OCI-LY1 (cell line): ENCODE results near the gene ETF1.

Experiments used
- H2AFZ ChIP-seq: fragments of 200-600 bp; sonication (generic), shearing (Covaris generic); 2 replicates; pipeline ENCODE4 v1.6.0; 2014; ENCODE audit warnings: antibody characterized with exemption, mild to moderate bottlenecking, low read length
- H3F3A ChIP-seq: fragments of 200-600 bp; sonication (generic), shearing (Covaris generic); 2 replicates; pipeline ENCODE4 v1.6.0; 2014; ENCODE audit warnings: mild to moderate bottlenecking, antibody characterized with exemption, low read length, moderate library complexity; ENCODE audit not compliant: insufficient read depth
- H3K27ac ChIP-seq: fragments of 200-600 bp; sonication (generic); 2 replicates; pipeline ENCODE4 v1.5.1; 2014; ENCODE audit warnings: low read length, mixed run types, mild to moderate bottlenecking, low read depth; ENCODE audit not compliant: poor library complexity, severe bottlenecking
- H3K27me3 ChIP-seq: fragments of 200-600 bp; sonication (generic); 2 replicates; pipeline ENCODE4 v1.6.0; 2014; ENCODE audit warnings: antibody characterized with exemption, mild to moderate bottlenecking, low read length, moderate library complexity; ENCODE audit not compliant: insufficient read depth
- H3K36me3 ChIP-seq: fragments of 200-600 bp; sonication (generic); 2 replicates; pipeline ENCODE4 v1.6.1; 2014; ENCODE audit warnings: mild to moderate bottlenecking, antibody characterized with exemption, low read length, moderate library complexity, mixed read lengths; ENCODE audit not compliant: insufficient read depth
- H3K4me1 ChIP-seq: fragments of 200-600 bp; sonication (generic); 2 replicates; pipeline ENCODE4 v1.5.1; 2014; ENCODE audit warnings: mild to moderate bottlenecking, low read length, moderate library complexity; ENCODE audit not compliant: insufficient read depth, severe bottlenecking
- H3K4me2 ChIP-seq: fragments of 200-600 bp; sonication (generic), shearing (Covaris generic); 2 replicates; pipeline ENCODE4 v1.6.1; 2014; ENCODE audit warnings: low read length
- H3K4me3 ChIP-seq: fragments of 200-600 bp; sonication (generic); 2 replicates; pipeline ENCODE4 v1.5.1; 2014; ENCODE audit warnings: low read length, low read depth, mild to moderate bottlenecking, mixed read lengths; ENCODE audit not compliant: poor library complexity, severe bottlenecking
- H3K79me2 ChIP-seq: fragments of 200-600 bp; shearing (Covaris generic); 2 replicates; pipeline ENCODE4 v1.6.1; 2016; ENCODE audit warnings: mixed run types, low read length, mixed read lengths; ENCODE audit not compliant: insufficient read depth
- H3K9ac ChIP-seq: fragments of 200-600 bp; sonication (generic), shearing (Covaris generic); 2 replicates; pipeline ENCODE4 v1.6.1; 2014; ENCODE audit warnings: mild to moderate bottlenecking, low read length, mixed read lengths
- H3K9me2 ChIP-seq: fragments of 200-600 bp; sonication (generic), shearing (Covaris generic); 2 replicates; pipeline ENCODE4 v1.6.1; 2014; ENCODE audit warnings: low read depth, mild to moderate bottlenecking, low read length, mixed read lengths
- H3K9me3 ChIP-seq: fragments of 200-600 bp; shearing (Covaris generic); 2 replicates; pipeline ENCODE4 v1.6.1; 2014; ENCODE audit warnings: low read length, mixed read lengths
- H4K20me1 ChIP-seq: fragments of 200-600 bp; sonication (generic), shearing (Covaris generic); 2 replicates; pipeline ENCODE4 v1.6.0; 2016; ENCODE audit warnings: mild to moderate bottlenecking, low read length; ENCODE audit not compliant: insufficient read depth
- EZH2 ChIP-seq: fragments of 200-600 bp; sonication (generic), shearing (Covaris generic); IDR thresholded peaks from 2 replicates; pipeline ENCODE4 v1.8.0; 2017; ENCODE audit warnings: borderline replicate concordance, mixed run types, mild to moderate bottlenecking, antibody characterized with exemption, low read length, moderate library complexity, mixed read lengths
- TF ChIP-seq, protein P1 (sequence below): fragments of 200-600 bp; sonication (generic), shearing (Covaris generic); IDR thresholded peaks from 2 replicates; pipeline ENCODE4 v1.5.1; 2017; ENCODE audit warnings: mild to moderate bottlenecking, antibody characterized with exemption, low read length, moderate library complexity, mixed read lengths

ETF1 gene

DNA sequence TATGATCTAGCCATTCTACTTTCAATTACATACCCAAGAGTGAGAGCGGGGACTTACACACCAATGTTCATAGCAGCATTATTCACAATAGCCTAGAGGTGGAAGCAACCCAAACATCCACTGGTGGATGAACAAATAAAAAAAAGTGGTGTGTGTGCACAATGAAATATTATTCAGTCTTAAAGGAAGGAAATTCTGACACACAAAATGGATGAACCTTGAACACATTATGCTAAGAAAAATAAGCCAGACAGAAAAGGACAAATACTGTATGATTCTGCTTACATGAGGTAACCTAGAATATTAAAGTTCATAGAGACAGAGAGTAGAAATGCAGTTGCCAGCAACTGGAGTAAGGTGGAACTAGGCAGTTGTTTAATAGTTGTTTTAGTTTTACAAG lies 22.1 kb downstream of the ETF1 start:
- Histone ChIP-seq H3K9ac (no peak overlapping the region), H3F3A (no peaks in the 10 kb centered on the region), H3K27me3 (no peaks in the 10 kb centered on the region), H3K9me2 (no peaks in the 10 kb centered on the region), H4K20me1 (no peaks in the 10 kb centered on the region), H3K79me2 (peaks cover 48% of the 10 kb centered on the region), H3K4me2 (no peak overlapping the region), H2AFZ (no peak overlapping the region), H3K4me1 (no peaks in the 10 kb centered on the region), H3K9me3 (no peaks in the 10 kb centered on the region), H3K4me3 (no peak overlapping the region), H3K36me3 (peaks cover 67% of the 10 kb centered on the region), H3K27ac (no peak overlapping the region)
- TF ChIP-seq, protein P1, sequence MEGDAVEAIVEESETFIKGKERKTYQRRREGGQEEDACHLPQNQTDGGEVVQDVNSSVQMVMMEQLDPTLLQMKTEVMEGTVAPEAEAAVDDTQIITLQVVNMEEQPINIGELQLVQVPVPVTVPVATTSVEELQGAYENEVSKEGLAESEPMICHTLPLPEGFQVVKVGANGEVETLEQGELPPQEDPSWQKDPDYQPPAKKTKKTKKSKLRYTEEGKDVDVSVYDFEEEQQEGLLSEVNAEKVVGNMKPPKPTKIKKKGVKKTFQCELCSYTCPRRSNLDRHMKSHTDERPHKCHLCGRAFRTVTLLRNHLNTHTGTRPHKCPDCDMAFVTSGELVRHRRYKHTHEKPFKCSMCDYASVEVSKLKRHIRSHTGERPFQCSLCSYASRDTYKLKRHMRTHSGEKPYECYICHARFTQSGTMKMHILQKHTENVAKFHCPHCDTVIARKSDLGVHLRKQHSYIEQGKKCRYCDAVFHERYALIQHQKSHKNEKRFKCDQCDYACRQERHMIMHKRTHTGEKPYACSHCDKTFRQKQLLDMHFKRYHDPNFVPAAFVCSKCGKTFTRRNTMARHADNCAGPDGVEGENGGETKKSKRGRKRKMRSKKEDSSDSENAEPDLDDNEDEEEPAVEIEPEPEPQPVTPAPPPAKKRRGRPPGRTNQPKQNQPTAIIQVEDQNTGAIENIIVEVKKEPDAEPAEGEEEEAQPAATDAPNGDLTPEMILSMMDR: no peak
- TF ChIP-seq EZH2: no peak

DNA sequence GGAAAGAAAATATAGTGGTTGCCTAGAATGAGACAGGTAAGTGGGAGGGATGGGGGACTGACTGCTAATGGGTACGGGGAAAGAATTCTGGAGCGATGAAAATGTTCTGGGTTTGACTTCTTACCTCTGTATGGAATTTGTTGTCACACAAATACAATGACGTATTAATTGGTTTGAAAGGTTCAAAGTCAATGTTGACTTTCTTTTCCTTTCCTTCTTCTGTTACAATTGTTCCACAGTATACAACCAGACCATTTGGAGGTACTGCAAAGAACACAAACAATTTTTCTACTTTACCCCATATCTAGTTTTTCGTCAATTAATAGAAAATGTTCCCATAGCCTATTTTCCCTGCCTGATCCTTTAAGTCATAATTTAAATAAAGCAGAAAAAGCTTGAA lies 25.6 kb downstream of the ETF1 start:
- Histone ChIP-seq H2AFZ (no peak overlapping the region), H4K20me1 (no peaks in the 10 kb centered on the region), H3K4me3 (no peak overlapping the region), H3K9me2 (no peaks in the 10 kb centered on the region), H3K9ac (no peak overlapping the region), H3K4me1 (no peaks in the 10 kb centered on the region), H3K79me2 (peaks cover 26% of the 10 kb centered on the region), H3K27me3 (no peaks in the 10 kb centered on the region), H3K9me3 (no peaks in the 10 kb centered on the region), H3K36me3 (peaks cover 78% of the 10 kb centered on the region), H3K4me2 (no peak overlapping the region), H3F3A (no peaks in the 10 kb centered on the region), H3K27ac (no peak overlapping the region)
- TF ChIP-seq, protein P1: no peak
- no peak for TF ChIP-seq EZH2

DNA sequence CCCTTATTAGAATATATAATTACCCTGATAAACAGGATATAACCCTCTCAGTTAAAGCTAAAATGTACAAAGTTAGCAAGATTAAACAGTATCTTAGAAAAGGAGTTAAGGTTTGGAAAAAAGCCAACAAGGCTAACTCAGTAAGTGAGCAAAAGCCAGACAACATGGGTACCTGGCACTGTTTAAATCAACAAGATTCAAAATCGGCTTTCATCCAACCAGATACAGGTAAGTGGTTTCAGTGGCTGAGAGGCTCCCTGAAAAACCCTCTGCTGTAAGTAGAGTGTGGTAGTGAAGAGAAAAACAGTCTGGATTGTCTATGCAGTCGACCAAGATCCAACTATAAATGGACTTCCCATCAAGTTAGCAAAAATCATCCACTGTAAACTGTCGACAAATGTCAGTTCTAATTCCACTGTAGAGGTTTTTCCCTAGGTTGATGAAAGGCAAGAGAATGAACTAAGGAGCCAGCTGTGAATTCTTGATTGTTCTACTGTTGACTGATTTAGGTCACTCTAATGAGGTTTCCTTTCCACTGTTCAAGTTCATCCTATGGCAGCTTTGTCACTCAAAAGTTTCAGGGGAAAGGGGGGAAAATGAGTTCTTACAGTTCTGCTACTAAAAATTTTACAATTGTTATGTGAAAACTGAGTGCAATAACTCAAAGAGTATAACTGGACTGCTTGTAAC lies 27.3 kb downstream of the ETF1 start:
- Histone ChIP-seq H3K9me3 (no peaks in the 10 kb centered on the region), H3K4me1 (no peaks in the 10 kb centered on the region), H3K27me3 (no peaks in the 10 kb centered on the region), H3K79me2 (peaks cover 9% of the 10 kb centered on the region), H4K20me1 (no peaks in the 10 kb centered on the region), H3K4me2 (no peak overlapping the region), H3K36me3 (peaks cover 88% of the 10 kb centered on the region), H3K9ac (no peak overlapping the region), H3K27ac (no peak overlapping the region), H3K9me2 (no peaks in the 10 kb centered on the region), H3F3A (no peaks in the 10 kb centered on the region), H2AFZ (no peak overlapping the region), H3K4me3 (no peak overlapping the region)
- TF ChIP-seq, protein P1: no peak
- no peak for TF ChIP-seq EZH2
